IMR-90 (cell line): Measurements from ENCODE around the gene KCNK5. TPM values are rescaled to one million over a fixed set of nuclear protein-coding genes. Genes with fewer than 3 reads are reported as not detected.

Experiments
- ATAC-seq: fragments of 200-7000 bp; cut with Tn5 transposase; 2 replicates; pipeline ENCODE4 v1.9.1; 2020; ENCODE audit warnings: low read depth, mild to moderate bottlenecking, moderate library complexity
- BruUV-seq: library from RNA; stranded (reverse); fragments of 400-500 nt; replicated peaks from 2 replicates; lab custom pipeline; 2021; lab: Mats Ljungman, UMichigan
- CTCF ChIA-PET: fragments of 300-600 bp; formaldehyde crosslinking; extraction: SDS; loops from one replicate; lab custom pipeline; 2021; ENCODE audit warnings: antibody characterized with exemption; lab: Yijun Ruan, JAX
- POLR2A ChIA-PET: fragments of 300-600 bp; sonication (Branson Sonifier 250); formaldehyde crosslinking; loops from one replicate; lab custom pipeline; 2022; ENCODE audit warnings: antibody characterized with exemption; ENCODE audit not compliant: unreplicated experiment; lab: Charles Lee
- DNase-seq: peaks from one replicate; pipeline ENCODE4 v3.0.0; 2013
- H2AFZ ChIP-seq: replicated peaks from 2 replicates; pipeline ENCODE3; 2013; ENCODE audit warnings: low read length, mild to moderate bottlenecking; ENCODE audit not compliant: poor library complexity
- H2AK5ac ChIP-seq: 2 replicates; pipeline ENCODE4 v1.6.1; 2013; ENCODE audit warnings: low read depth, low read length, inconsistent platforms
- H2AK9ac ChIP-seq: replicated peaks from 2 replicates; pipeline ENCODE3; 2013; ENCODE audit warnings: mild to moderate bottlenecking, low read depth, low read length, moderate library complexity; ENCODE audit not compliant: poor library complexity
- H2BK120ac ChIP-seq: 2 replicates; pipeline ENCODE4 v1.6.1; 2013; ENCODE audit warnings: low read depth, low read length, inconsistent platforms
- H2BK15ac ChIP-seq: 3 replicates; pipeline ENCODE4 v1.6.1; 2013; ENCODE audit warnings: low read depth, low read length, inconsistent platforms
- H2BK20ac ChIP-seq: 2 replicates; pipeline ENCODE4 v1.6.1; 2013; ENCODE audit warnings: low read depth, mild to moderate bottlenecking, inconsistent platforms, low read length, moderate library complexity
- H2BK5ac ChIP-seq: 2 replicates; pipeline ENCODE4 v1.6.1; 2013; ENCODE audit warnings: mild to moderate bottlenecking, low read depth, low read length, inconsistent platforms; ENCODE audit not compliant: poor library complexity, severe bottlenecking
- H3K14ac ChIP-seq: replicated peaks from 2 replicates; pipeline ENCODE4 v1.6.1; 2013; ENCODE audit warnings: low read depth, low read length, inconsistent platforms
- H3K18ac ChIP-seq: 2 replicates; pipeline ENCODE4 v1.6.1; 2013; ENCODE audit warnings: low read depth, low read length, control low read depth
- H3K23ac ChIP-seq: 2 replicates; pipeline ENCODE4 v1.6.1; 2013; ENCODE audit warnings: low read depth, low read length, inconsistent platforms
- H3K27ac ChIP-seq: 2 replicates; pipeline ENCODE4 v1.5.1; 2013; ENCODE audit warnings: mild to moderate bottlenecking, control low read depth, low read length; ENCODE audit not compliant: insufficient read depth
- H3K27me3 ChIP-seq: 2 replicates; pipeline ENCODE4 v1.6.1; 2013; ENCODE audit warnings: low read length; ENCODE audit not compliant: control insufficient read depth, insufficient read depth
- H3K36me3 ChIP-seq: 2 replicates; pipeline ENCODE4 v1.6.1; 2013; ENCODE audit warnings: low read length, mixed read lengths; ENCODE audit not compliant: control insufficient read depth, insufficient read depth
- H3K4ac ChIP-seq: 2 replicates; pipeline ENCODE4 v1.6.1; 2013; ENCODE audit warnings: low read depth, low read length, inconsistent platforms
- H3K4me1 ChIP-seq: 2 replicates; pipeline ENCODE4 v1.6.1; 2013; ENCODE audit warnings: low read length, mixed read lengths; ENCODE audit not compliant: control insufficient read depth, insufficient read depth
- H3K4me2 ChIP-seq: 2 replicates; pipeline ENCODE4 v1.6.1; 2013; ENCODE audit warnings: low read depth, mild to moderate bottlenecking, control low read depth, low read length, moderate library complexity
- H3K4me3 ChIP-seq: 2 replicates; pipeline ENCODE4 v1.5.1; 2013; ENCODE audit warnings: low read depth, mild to moderate bottlenecking, control low read depth, low read length, moderate library complexity; ENCODE audit not compliant: insufficient read depth
- H3K56ac ChIP-seq: 2 replicates; pipeline ENCODE4 v1.6.1; 2013; ENCODE audit warnings: low read length, inconsistent platforms; ENCODE audit not compliant: insufficient read depth; ENCODE audit errors: extremely low read depth
- H3K79me1 ChIP-seq, 2 experiments: 2 replicates each; pipeline ENCODE4 v1.6.1; 2013; ENCODE audit warnings: low read length in 2 of 2, inconsistent platforms in 1 of 2, low read depth in 1 of 2
- H3K9ac ChIP-seq: 2 replicates; pipeline ENCODE4 v1.6.1; 2013; ENCODE audit warnings: low read depth, low read length, control low read depth
- H3K9me1 ChIP-seq: 2 replicates; pipeline ENCODE4 v1.6.1; 2013; ENCODE audit warnings: low read length, inconsistent platforms; ENCODE audit not compliant: insufficient read depth
- H3K9me3 ChIP-seq: 2 replicates; pipeline ENCODE4 v1.6.1; 2013; ENCODE audit warnings: low read length; ENCODE audit not compliant: control insufficient read depth, insufficient read depth
- H4K20me1 ChIP-seq: 2 replicates; pipeline ENCODE4 v1.6.1; 2013; ENCODE audit warnings: low read length, inconsistent platforms; ENCODE audit not compliant: insufficient read depth
- H4K5ac ChIP-seq: 2 replicates; pipeline ENCODE4 v1.6.1; 2013; ENCODE audit warnings: mild to moderate bottlenecking, low read depth, low read length, control low read depth
- H4K8ac ChIP-seq, 2 experiments: 2 replicates each; pipeline ENCODE4 v1.6.1; 2013; ENCODE audit warnings: low read depth in 2 of 2, low read length in 2 of 2, control low read depth in 1 of 2, inconsistent platforms in 1 of 2
- H4K91ac ChIP-seq: 2 replicates; pipeline ENCODE4 v1.6.1; 2013; ENCODE audit warnings: low read depth, low read length, inconsistent platforms; ENCODE audit not compliant: insufficient read depth
- BHLHE40 ChIP-seq: fragments of 150-350 bp; IDR thresholded peaks from 2 replicates; pipeline ENCODE4 v1.6.1; 2016; ENCODE audit warnings: mild to moderate bottlenecking, low read depth, low read length
- CEBPB ChIP-seq: IDR thresholded peaks from 2 replicates; pipeline ENCODE4 v1.6.1; 2012; ENCODE audit warnings: low read depth, low read length, improper control_type of control experiment
- CHD1 ChIP-seq: IDR thresholded peaks from 2 replicates; pipeline ENCODE4 v1.6.1; 2012; ENCODE audit warnings: low read depth, low read length, improper control_type of control experiment
- CTCF ChIP-seq: conservative IDR thresholded peaks from 2 replicates; pipeline ENCODE4 v1.5.1; 2012; ENCODE audit warnings: mild to moderate bottlenecking, low read depth, low read length, improper control_type of control experiment
- ELK1 ChIP-seq: fragments of 150-350 bp; IDR thresholded peaks from 2 replicates; pipeline ENCODE4 v1.6.1; 2016; ENCODE audit warnings: low read depth, mild to moderate bottlenecking, low read length, moderate library complexity, borderline replicate concordance
- FOS ChIP-seq: fragments of 150-350 bp; IDR thresholded peaks from 2 replicates; pipeline ENCODE4 v1.6.1; 2016; ENCODE audit warnings: low read depth, low read length
- MAFK ChIP-seq: IDR thresholded peaks from 2 replicates; pipeline ENCODE4 v1.6.1; 2012; ENCODE audit warnings: low read depth, low read length, improper control_type of control experiment
- MAZ ChIP-seq: IDR thresholded peaks from 2 replicates; pipeline ENCODE4 v1.6.1; 2012; ENCODE audit warnings: low read depth, mild to moderate bottlenecking, low read length, improper control_type of control experiment, moderate library complexity, borderline replicate concordance
- NFE2L2 ChIP-seq: fragments of 150-350 bp; IDR thresholded peaks from 2 replicates; pipeline ENCODE4 v1.6.1; 2016; ENCODE audit warnings: low read depth, mild to moderate bottlenecking, low read length
- POLR2A ChIP-seq: IDR thresholded peaks from 2 replicates; pipeline ENCODE4 v1.6.1; 2012; ENCODE audit warnings: mild to moderate bottlenecking, low read depth, low read length
- RAD21 ChIP-seq: IDR thresholded peaks from 2 replicates; pipeline ENCODE4 v1.6.1; 2012; ENCODE audit warnings: low read length, improper control_type of control experiment
- SMC3 ChIP-seq: fragments of 150-350 bp; IDR thresholded peaks from 2 replicates; pipeline ENCODE4 v1.6.1; 2016; ENCODE audit warnings: low read depth, mild to moderate bottlenecking, antibody characterized with exemption, low read length, moderate library complexity
- WGBS, 2 experiments: methylation state at CpG; one replicate each; pipeline versions ENCODE4 v1.1.5 to v1.1.7; 2013; ENCODE audit warnings: missing lambda C conversion rate in 2 of 2; ENCODE audit not compliant: insufficient read length in 1 of 2; ENCODE audit errors: extremely low coverage in 2 of 2; 5-methylcytosine and 5-hydroxymethylcytosine counted together
- dilution Hi-C: fragments of 300-500 bp; cut with HindIII; formaldehyde crosslinking; loops from one replicate; pipeline ENCODE4 v1.14.3; 2018; ENCODE audit warnings: low sequenced_read_pairs; ENCODE audit not compliant: unreplicated experiment
- in situ Hi-C: fragments of 300-500 bp; cut with MboI; formaldehyde crosslinking; loops from 3 replicates; pipeline ENCODE4 v1.14.3; 2019; ENCODE audit warnings: low sequenced_read_pairs, inconsistent platforms, mixed read lengths
- intact Hi-C: fragments of 100-400 bp; cut with micrococcal nuclease; formaldehyde crosslinking; loops from 2 replicates; pipeline ENCODE4 v1.10.0; 2022
- polyA plus RNA-seq, 3 experiments: library from polyadenylated mRNA; depleted of rRNA; stranded (reverse); fragments of >200 nt; gene quantifications; 2 replicates each; pipeline ENCODE4 v1.2.3, GENCODE V29; 2012; ENCODE audit warnings: low replicate concordance in 1 of 3
- total RNA-seq: library from RNA; depleted of rRNA; stranded (reverse); fragments of >200 nt; gene quantifications from 2 replicates; pipeline ENCODE4 v1.2.3, GENCODE V29; 2012

The KCNK5 gene
- total and polyA plus RNA-seq, 2 of the 4 experiments (the other 2 are of a cell fraction), result not detected

- no peak overlapping the region for H4K91ac ChIP-seq
- in situ Hi-C loops (no loop called here), dilution Hi-C loops (no loop called here), intact Hi-C loops (no loop called here)
- no peak overlapping the region for H3K4ac ChIP-seq
- H2BK20ac ChIP-seq, result no peak overlapping the region
- H3K4me1 ChIP-seq, result no peaks in the 10 kb centered on the region
- no peak overlapping the region for H2AK9ac ChIP-seq
- ATAC-seq, result no peak
- H3K56ac ChIP-seq, result no peak overlapping the region
- no peak overlapping the region for H4K5ac ChIP-seq
- H3K79me1 ChIP-seq, result no peaks in the 10 kb centered on the region
- H3K4me2 ChIP-seq, result no peak overlapping the region
- H3K9me1 ChIP-seq, result no peaks in the 10 kb centered on the region
- DNase-seq, result no peak
- H3K4me3 ChIP-seq, result no peak overlapping the region
- BruUV-seq, result no TSS peak
- H2AFZ ChIP-seq, result no peak overlapping the region
- H2BK5ac ChIP-seq, result no peak overlapping the region
- no peak overlapping the region for H2BK15ac ChIP-seq
- CTCF ChIA-PET, result no interaction called here
- H2BK120ac ChIP-seq, result no peak overlapping the region
- H3K27ac ChIP-seq, result no peak overlapping the region
- H3K9me3 ChIP-seq, result no peaks in the 10 kb centered on the region
- no peaks in the 10 kb centered on the region for H3K36me3 ChIP-seq
- no peak overlapping the region for H2AK5ac ChIP-seq
- H3K14ac ChIP-seq, result no peak overlapping the region
- H3K9ac ChIP-seq, result no peak overlapping the region
- POLR2A ChIA-PET, result no interaction called here
- H4K8ac ChIP-seq, result no peak overlapping the region
- H3K18ac ChIP-seq, result no peak overlapping the region
- H3K23ac ChIP-seq, result no peak overlapping the region
- H3K27me3 ChIP-seq, result no peaks in the 10 kb centered on the region
- H4K20me1 ChIP-seq, result no peaks in the 10 kb centered on the region
- TF ChIP-seq SMC3, result no peak
- no peak for TF ChIP-seq MAZ
- TF ChIP-seq POLR2A, result no peak
- no peak for TF ChIP-seq NFE2L2
- TF ChIP-seq MAFK, result no peak
- TF ChIP-seq CTCF, result no peak
- TF ChIP-seq RAD21, result no peak
- no peak for TF ChIP-seq CHD1
- no peak for TF ChIP-seq BHLHE40
- no peak for TF ChIP-seq FOS
- no peak for TF ChIP-seq CEBPB
- TF ChIP-seq ELK1, result no peak
- no CpG with 5 or more reads among the region's 6 CpGs for WGBS, 2 experiments
These were observed 75.4 kb downstream of the KCNK5 start for GRCh38 chr6:39153766-39154397.
